Activated effector memory CD4-positive, alpha-beta T cell treated with Interleukin-2 at 50 U/mL for 16 hours (primary cell): Measurements from ENCODE around the gene CD82.

Experiments
- DNase-seq: peaks from one replicate; pipeline ENCODE4 v3.0.0-alpha.2; 2020

CD82 gene

GRCh38 chr11:44602891-44603310 lies 37.4 kb downstream of the CD82 start:
- DNase-seq = no peak

GRCh38 chr11:44604171-44604581 lies 38.7 kb downstream of the CD82 start:
- DNase-seq = no peak

- no peak for DNase-seq
Measured at GRCh38 chr11:44605068-44605708, 39.7 kb downstream of the CD82 start.

GRCh38 chr11:44605965-44606364 lies 40.5 kb downstream of the CD82 start:
- DNase-seq = no peak

- no peak for DNase-seq
Measured at GRCh38 chr11:44606472-44606871, 41.0 kb downstream of the CD82 start.

GRCh38 chr11:44607319-44607962 lies 42.0 kb downstream of the CD82 start:
- DNase-seq = no peak

GRCh38 chr11:44607987-44608386 lies 42.5 kb downstream of the CD82 start:
- DNase-seq = no peak

- DNase-seq = no peak
Measured at GRCh38 chr11:44608651-44608990, 43.2 kb downstream of the CD82 start.

- peak; percentile 30 for DNase-seq
Measured at GRCh38 chr11:44608991-44609782, 43.7 kb downstream of the CD82 start.

- DNase-seq = no peak
Measured at GRCh38 chr11:44609783-44610155, 44.3 kb downstream of the CD82 start.

- DNase-seq = no peak
Measured at GRCh38 chr11:44610186-44610955, 44.9 kb downstream of the CD82 start.

GRCh38 chr11:44611088-44611487 lies 45.6 kb downstream of the CD82 start:
- DNase-seq = no peak

GRCh38 chr11:44611687-44612434 lies 46.4 kb downstream of the CD82 start:
- DNase-seq = peak; percentile 75

GRCh38 chr11:44613153-44613552 lies 47.7 kb downstream of the CD82 start:
- DNase-seq = no peak

GRCh38 chr11:44614281-44614775 lies 48.9 kb downstream of the CD82 start:
- DNase-seq = no peak

- DNase-seq = no peak
Measured at GRCh38 chr11:44615041-44615755, 49.7 kb downstream of the CD82 start.

GRCh38 chr11:44615913-44616791 lies 50.7 kb downstream of the CD82 start:
- no peak for DNase-seq

GRCh38 chr11:44617671-44618461 lies 52.4 kb downstream of the CD82 start:
- DNase-seq = no peak

GRCh38 chr11:44618561-44619425 lies 53.3 kb downstream of the CD82 start:
- no peak for DNase-seq
